LNCaP clone FGC (cell line): ENCODE results near the gene LINGO1.

Experiments
- DNase-seq: peaks from one replicate; pipeline ENCODE4 v3.0.0-alpha.2; 2011; ENCODE audit warnings: low read depth
- H3K4me3 ChIP-seq: 2 replicates; pipeline ENCODE4 v1.5.1; 2011; ENCODE audit warnings: mild to moderate bottlenecking, low read depth, low read length, control low read depth
- TF ChIP-seq, protein P1 (sequence below): IDR thresholded peaks from 2 replicates; pipeline ENCODE4 v1.5.1; 2012; ENCODE audit warnings: mild to moderate bottlenecking; ENCODE audit not compliant: control insufficient read depth, insufficient read depth; ENCODE audit errors: extremely low read depth

Gene LINGO1

DNA sequence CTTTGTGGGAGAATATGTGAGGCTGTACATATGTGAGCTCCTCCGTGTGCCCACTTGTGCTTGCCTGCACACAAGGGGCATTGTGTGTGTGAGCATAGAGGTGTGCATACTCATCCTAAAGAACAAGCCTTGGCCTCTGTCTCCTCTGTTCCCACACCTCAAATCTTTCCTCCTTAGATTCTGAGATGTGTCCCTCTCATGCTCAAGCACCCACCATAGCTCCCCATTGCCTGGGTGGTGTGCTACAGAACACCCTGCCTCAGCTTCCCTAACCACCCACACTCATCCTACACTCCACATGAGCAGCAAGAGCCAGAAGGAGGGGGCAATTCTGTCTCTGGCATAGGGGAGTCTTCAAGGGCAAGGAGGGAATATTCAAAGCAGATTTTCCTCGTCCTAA lies 27.7 kb downstream of the LINGO1 start:
- H3K4me3 ChIP-seq: no peak overlapping the region
- TF ChIP-seq, protein P1, sequence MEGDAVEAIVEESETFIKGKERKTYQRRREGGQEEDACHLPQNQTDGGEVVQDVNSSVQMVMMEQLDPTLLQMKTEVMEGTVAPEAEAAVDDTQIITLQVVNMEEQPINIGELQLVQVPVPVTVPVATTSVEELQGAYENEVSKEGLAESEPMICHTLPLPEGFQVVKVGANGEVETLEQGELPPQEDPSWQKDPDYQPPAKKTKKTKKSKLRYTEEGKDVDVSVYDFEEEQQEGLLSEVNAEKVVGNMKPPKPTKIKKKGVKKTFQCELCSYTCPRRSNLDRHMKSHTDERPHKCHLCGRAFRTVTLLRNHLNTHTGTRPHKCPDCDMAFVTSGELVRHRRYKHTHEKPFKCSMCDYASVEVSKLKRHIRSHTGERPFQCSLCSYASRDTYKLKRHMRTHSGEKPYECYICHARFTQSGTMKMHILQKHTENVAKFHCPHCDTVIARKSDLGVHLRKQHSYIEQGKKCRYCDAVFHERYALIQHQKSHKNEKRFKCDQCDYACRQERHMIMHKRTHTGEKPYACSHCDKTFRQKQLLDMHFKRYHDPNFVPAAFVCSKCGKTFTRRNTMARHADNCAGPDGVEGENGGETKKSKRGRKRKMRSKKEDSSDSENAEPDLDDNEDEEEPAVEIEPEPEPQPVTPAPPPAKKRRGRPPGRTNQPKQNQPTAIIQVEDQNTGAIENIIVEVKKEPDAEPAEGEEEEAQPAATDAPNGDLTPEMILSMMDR: no peak
- no peak for DNase-seq

DNA sequence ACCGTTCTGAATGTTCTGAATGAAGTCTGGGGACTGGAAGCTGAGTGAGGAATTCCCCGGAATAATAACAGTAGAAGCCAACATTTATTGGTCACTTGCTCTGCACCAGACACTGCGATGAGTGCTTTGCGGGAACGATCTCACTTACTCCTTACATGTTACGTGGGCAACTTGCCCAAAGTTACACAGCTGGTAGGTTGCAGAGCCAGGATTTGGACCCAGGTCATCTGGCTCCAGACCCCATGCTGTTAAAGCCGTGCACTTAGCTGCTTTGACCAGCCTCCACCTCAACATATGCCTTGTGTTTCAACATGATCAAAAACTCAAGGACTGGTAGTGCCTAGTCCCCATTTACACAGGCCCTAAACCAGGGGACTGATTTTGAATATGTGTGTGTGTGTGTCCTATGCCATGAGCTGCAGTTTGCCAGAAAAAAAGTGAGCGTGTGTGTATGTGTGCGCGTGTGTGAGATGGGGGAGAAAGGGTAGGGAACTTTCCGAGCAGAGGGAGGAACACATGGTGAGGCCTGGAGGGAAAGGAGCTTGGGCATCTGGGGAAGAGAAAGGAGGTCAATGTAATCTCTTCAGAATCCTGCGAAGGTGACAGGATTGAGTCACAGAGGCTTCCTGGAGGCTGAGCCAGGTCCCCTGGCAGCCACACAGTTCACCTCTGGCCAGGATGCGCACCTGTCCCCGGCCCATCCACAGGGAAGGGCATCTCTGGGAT lies 28.9 kb downstream of the LINGO1 start:
- H3K4me3 ChIP-seq: no peak overlapping the region
- DNase-seq: no peak

DNA sequence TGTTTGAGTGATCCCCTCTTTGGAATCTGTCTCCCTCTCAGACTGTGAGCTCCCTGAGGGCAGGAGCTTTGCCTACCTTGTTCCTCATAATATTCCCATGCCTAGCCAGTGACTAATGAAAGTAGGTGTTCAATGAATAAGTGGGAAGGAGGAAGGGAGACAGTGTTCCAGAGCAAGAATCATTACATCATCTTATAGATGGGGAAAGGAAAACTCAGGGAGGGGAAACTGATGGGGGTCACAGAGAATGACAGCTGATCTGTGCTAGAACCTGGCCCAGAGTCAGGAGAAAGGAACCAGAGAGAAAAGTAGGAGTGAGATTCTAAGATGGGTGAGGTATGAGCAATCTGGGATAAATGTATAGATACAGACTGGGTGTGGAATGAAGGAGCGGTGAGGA lies 29.9 kb downstream of the LINGO1 start:
- H3K4me3 ChIP-seq: no peak overlapping the region
- TF ChIP-seq, protein P1: no peak
- no peak for DNase-seq

More for the DNA sequence above, 28.9 kb downstream of the LINGO1 start:
- TF ChIP-seq, protein P1: no peak

DNA sequence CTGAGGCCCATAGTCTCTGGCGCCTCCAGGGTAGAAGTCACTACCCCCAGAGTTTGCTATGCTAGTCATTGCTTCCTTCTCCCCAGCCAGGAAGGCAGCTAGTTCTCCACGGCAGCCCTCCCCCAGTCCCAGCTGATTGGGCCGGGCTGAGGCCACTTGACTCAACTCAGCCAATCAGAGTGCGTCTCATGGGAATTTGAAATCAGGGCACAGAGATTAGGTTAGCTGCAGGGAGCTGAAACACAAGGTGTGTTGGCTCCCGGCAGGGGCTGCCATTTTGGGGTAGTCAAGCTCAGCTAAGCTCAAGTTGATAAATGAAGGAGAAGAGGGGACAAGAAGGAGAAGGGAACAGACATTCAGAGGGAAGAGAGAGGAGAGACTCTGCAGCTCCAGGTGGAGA lies 32.8 kb downstream of the LINGO1 start:
- TF ChIP-seq, protein P1: no peak
- no peak for DNase-seq
- no peak overlapping the region for H3K4me3 ChIP-seq

DNA sequence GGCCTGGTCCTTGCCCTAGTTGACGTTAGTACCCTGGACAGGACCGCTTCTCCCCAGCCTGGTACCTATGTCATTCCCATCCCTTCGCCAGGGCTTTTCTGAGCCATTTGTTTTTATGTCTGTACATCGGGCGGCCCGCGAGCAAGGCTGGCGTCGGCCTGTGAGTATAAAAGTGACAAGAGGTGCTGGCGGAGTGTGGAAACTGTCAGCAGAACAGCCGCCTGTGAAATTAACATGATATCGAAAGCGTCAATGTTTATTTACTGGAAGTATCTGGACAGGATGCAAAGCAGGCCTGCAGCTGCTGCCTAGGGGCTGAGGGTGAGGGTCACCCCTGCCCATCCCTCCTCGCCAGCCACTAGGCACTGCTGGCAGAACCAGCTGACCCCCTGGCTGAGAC lies 33.4 kb downstream of the LINGO1 start:
- no peak overlapping the region for H3K4me3 ChIP-seq
- TF ChIP-seq, protein P1: no peak
- DNase-seq: no peak

DNA sequence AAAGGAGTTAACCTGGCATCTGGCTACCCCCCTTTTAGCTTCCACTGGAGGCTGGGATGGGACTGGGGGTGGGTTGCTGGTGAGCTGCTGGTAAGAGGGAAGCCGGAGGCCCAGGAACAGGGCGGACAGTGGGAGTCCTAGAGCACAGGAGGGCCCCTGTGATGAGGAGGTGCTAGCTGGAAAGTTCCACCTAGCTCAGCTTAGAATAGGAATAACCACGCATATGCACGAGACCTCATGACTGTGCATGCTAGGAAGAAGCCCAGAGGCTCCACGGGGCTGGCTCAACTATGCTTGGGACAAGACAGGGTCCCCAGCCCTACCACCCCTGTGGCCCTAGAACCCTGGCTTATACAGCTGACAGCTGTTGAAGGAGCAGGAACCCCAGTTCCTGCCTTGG lies 34.1 kb downstream of the LINGO1 start:
- H3K4me3 ChIP-seq: no peak overlapping the region
- DNase-seq: no peak
- TF ChIP-seq, protein P1: no peak
